ENCODE measurements around the gene ALCAM. TPM values are rescaled to one million over a fixed set of nuclear protein-coding genes. Genes with fewer than 3 reads are reported as not detected.

The ALCAM gene
- total and polyA plus RNA-seq, 2 donors (not counting 1 experiment from before 2014, with no cell fraction given): 6.2 to 23.8 TPM

GRCh38 chr3:105365081-105365390, 1.7 kb upstream of the ALCAM start:
- H3K27ac ChIP-seq (ENCODE audit: low read length in 2 of 2): no peak overlapping the region
- Mint-ChIP-seq H3K4me3 (peak overlapping the region; percentile 99), H3K4me1 (peaks cover 30% of the 10 kb centered on the region), H3K27ac (no peak overlapping the region), H3K27me3 (no peaks in the 10 kb centered on the region), H3K9me3 (ENCODE audit: insufficient read depth) (no peaks in the 10 kb centered on the region)
- DNase-seq (peak; percentile 13), ATAC-seq (ENCODE audit: low read depth) (no peak)
- H3K79me2 ChIP-seq (ENCODE audit: control insufficient read depth, insufficient read depth, low read length): no peaks in the 10 kb centered on the region
- no peaks in the 10 kb centered on the region for H4K20me1 ChIP-seq (ENCODE audit: control insufficient read depth, insufficient read depth, low read length, poor library complexity, severe bottlenecking)
- H2AFZ ChIP-seq (ENCODE audit: insufficient read depth, low read depth, low read length, poor library complexity, severe bottlenecking): peak overlapping the region; percentile 85
- no peaks in the 10 kb centered on the region for H3K9me3 ChIP-seq (ENCODE audit: control extremely low read depth in 1 of 3, control insufficient read depth in 2 of 3, insufficient read depth in 1 of 3, low read length in 2 of 3)
- no peak for TF ChIP-seq CTCF (IDR thresholded peaks at IDR 0.05)
- TF ChIP-seq EZH2 (IDR thresholded peaks at IDR 0.05; ENCODE audit: borderline replicate concordance, insufficient read depth, low read depth, low read length, poor library complexity, severe bottlenecking): no peak
- H3K4me1 ChIP-seq (ENCODE audit: control insufficient read depth in 2 of 2, insufficient read depth in 2 of 2, low read length in 2 of 2): peaks cover 13 to 17% of the 10 kb centered on the region in 2 donors
- H3K4me2 ChIP-seq (replicated peaks; ENCODE audit: low read depth, low read length, poor library complexity, severe bottlenecking): peak overlapping the region; percentile 90
- H3K27me3 ChIP-seq (replicated peaks in 1 of 4; ENCODE audit: control extremely low read depth in 1 of 4, control insufficient read depth in 3 of 4, insufficient read depth in 4 of 4, low read length in 3 of 4): peaks cover 0 to 5% (median 0%) of the 10 kb centered on the region in 4 experiments
- H3K36me3 ChIP-seq (replicated peaks in 1 of 2; ENCODE audit: control extremely low read depth in 1 of 2, control insufficient read depth in 1 of 2, extremely low read depth in 1 of 2, insufficient read depth in 2 of 2, low read length in 1 of 2): no peaks in the 10 kb centered on the region
- no peak overlapping the region for H3K4me3 ChIP-seq (ENCODE audit: control extremely low read depth in 1 of 5, extremely low read depth in 1 of 5, insufficient read depth in 1 of 5, low read depth in 2 of 5, low read length in 4 of 5)
- POLR2A ChIA-PET: no interaction called here
- H3K9ac ChIP-seq (ENCODE audit: low read length): no peak overlapping the region
- CTCF ChIA-PET: interaction anchor here (0.8 to 2.8 kb wide), 4 partner anchors 10 to 1092 kb away, joined by 3 to 10 read pairs (median 5); no protein-coding TSS in a partner anchor
- intact Hi-C loops (cut with micrococcal nuclease): loop anchor here (5.0 to 10.0 kb wide), 2 partner anchors 648 to 890 kb away; no protein-coding TSS in a partner anchor
- WGBS (ENCODE audit: insufficient coverage): no CpG with 5 or more reads among the region's 5 CpGs

GRCh38 chr3:105365391-105366325, 1.1 kb upstream of the ALCAM start:
- Histone ChIP-seq H3K79me2 (ENCODE audit: control insufficient read depth, insufficient read depth, low read length) (peaks cover 1% of the 10 kb centered on the region), H3K27ac (ENCODE audit: low read length in 2 of 2) (peak overlapping the region in 1 of 2 donors; percentile 33), H3K9ac (ENCODE audit: low read length) (peak overlapping the region; percentile 95), H3K4me2 (replicated peaks; ENCODE audit: low read depth, low read length, poor library complexity, severe bottlenecking) (peak overlapping the region; percentile 90), H2AFZ (ENCODE audit: insufficient read depth, low read depth, low read length, poor library complexity, severe bottlenecking) (peak overlapping the region; percentile 85), H3K4me3 (ENCODE audit: control extremely low read depth in 1 of 5, extremely low read depth in 1 of 5, insufficient read depth in 1 of 5, low read depth in 2 of 5, low read length in 4 of 5) (peak overlapping the region; percentile 78 to 91 (median 88)), H4K20me1 (ENCODE audit: control insufficient read depth, insufficient read depth, low read length, poor library complexity, severe bottlenecking) (no peaks in the 10 kb centered on the region), H3K27me3 (replicated peaks in 1 of 4; ENCODE audit: control extremely low read depth in 1 of 4, control insufficient read depth in 3 of 4, insufficient read depth in 4 of 4, low read length in 3 of 4) (peaks cover 0 to 5% (median 0%) of the 10 kb centered on the region in 4 experiments), H3K36me3 (replicated peaks in 1 of 2; ENCODE audit: control extremely low read depth in 1 of 2, control insufficient read depth in 1 of 2, extremely low read depth in 1 of 2, insufficient read depth in 2 of 2, low read length in 1 of 2) (no peaks in the 10 kb centered on the region), H3K9me3 (ENCODE audit: control extremely low read depth in 1 of 3, control insufficient read depth in 2 of 3, insufficient read depth in 1 of 3, low read length in 2 of 3) (no peaks in the 10 kb centered on the region), H3K4me1 (ENCODE audit: control insufficient read depth in 2 of 2, insufficient read depth in 2 of 2, low read length in 2 of 2) (peaks cover 14 to 17% of the 10 kb centered on the region in 2 donors)
- no peaks in the 10 kb centered on the region for H3K27me3 Mint-ChIP-seq
- no peak for TF ChIP-seq EZH2 (IDR thresholded peaks at IDR 0.05; ENCODE audit: borderline replicate concordance, insufficient read depth, low read depth, low read length, poor library complexity, severe bottlenecking)
- no peak for TF ChIP-seq CTCF (IDR thresholded peaks at IDR 0.05)
- H3K4me3 Mint-ChIP-seq: peak overlapping the region; percentile 99
- POLR2A ChIA-PET: no interaction called here
- peak; percentile 28 for DNase-seq
- ATAC-seq (ENCODE audit: low read depth): no peak
- H3K27ac Mint-ChIP-seq: peak overlapping the region; percentile 92
- CTCF ChIA-PET: interaction anchor here (0.8 to 2.8 kb wide), 4 partner anchors 10 to 1092 kb away, joined by 3 to 10 read pairs (median 5); no protein-coding TSS in a partner anchor
- 5% methylated on average over 13 of the region's 24 CpGs for WGBS (ENCODE audit: insufficient coverage)
- peaks cover 30% of the 10 kb centered on the region for H3K4me1 Mint-ChIP-seq
- intact Hi-C loops (cut with micrococcal nuclease): loop anchor here (2.0 to 10.0 kb wide), 4 partner anchors 153 to 889 kb away; no protein-coding TSS in a partner anchor
- no peaks in the 10 kb centered on the region for H3K9me3 Mint-ChIP-seq (ENCODE audit: insufficient read depth)

Data from B cell (primary cell).